Measurements from ENCODE around the gene TEX53.

Gene TEX53

DNA sequence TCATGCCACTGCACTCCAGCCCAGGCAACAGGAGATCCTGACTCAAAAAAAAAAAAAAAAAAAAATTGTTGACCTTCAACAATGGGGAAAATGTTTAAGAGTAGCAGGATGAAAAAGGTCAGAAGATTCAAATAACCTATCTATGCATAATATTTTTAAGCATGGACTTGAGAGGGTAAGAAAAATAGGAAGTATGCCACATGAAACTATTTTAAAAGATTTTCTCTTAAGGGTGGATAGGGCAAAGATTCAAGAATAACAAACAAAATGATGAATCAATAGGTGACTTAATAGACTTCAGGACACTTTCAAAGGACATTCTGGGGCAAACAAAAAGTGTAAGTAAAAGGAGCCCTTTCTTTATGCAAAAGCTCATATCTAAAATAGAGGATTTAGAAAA is 21.2 kb upstream of the TEX53 start:
- DNase-seq: no peak

DNA sequence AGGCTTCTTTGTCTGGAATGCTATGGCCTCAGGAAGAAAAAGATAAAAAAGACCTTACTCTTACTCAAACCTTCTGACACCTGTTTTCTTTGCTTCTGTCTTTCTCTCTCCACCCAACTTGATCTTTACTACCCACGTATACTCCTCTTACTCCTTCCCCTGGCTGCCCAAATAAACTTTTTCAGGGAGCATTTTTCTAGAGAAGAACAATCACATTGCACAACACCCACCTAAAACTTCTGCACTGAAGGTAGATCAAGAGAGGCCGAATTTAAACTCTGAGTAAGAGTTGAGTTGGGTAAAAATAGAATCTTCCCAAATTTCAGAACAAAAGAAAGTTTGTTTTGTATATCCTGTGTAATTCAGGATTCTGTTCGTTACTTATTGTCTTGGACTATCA is 20.5 kb upstream of the TEX53 start:
- no peak for DNase-seq

DNA sequence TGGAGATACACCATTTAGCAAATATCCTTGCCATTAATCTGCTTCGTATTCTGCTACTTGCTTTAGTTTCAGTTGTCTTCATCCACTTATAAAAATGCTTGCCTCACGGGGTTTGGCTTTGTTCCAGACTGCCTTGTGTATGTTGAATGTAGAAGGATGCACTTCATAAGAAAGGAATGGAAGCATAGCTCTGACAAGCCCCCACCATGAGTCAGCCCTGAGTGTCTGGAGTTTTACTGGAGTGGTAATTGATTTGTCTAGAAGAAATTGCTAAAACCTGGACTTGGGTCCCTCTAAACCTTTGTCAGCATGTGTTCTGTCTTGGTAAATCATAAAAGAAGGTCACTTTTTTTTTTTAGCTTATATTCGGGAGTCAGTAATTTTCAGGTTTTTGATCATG is 19.8 kb upstream of the TEX53 start:
- DNase-seq: peak; percentile 71 to 86

DNA sequence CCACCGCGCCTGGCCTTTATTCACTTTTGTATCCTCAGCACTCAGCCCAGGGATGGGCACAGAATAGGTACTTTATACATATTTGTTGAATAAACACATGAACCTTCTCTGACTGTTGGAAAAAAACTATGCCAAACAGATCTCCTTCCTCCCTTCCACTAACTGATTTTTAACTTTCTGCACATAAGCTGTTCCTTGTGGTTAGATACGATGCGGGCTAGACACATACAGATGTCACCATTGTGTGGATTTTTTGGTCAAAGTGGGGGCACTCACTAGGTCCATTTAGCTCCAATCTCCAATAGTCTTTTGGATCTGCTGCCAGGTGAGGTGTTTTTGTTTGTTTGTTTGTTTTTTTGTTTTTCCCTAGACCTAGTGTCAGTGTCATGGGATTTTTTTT is 19.3 kb upstream of the TEX53 start:
- DNase-seq: no peak

DNA sequence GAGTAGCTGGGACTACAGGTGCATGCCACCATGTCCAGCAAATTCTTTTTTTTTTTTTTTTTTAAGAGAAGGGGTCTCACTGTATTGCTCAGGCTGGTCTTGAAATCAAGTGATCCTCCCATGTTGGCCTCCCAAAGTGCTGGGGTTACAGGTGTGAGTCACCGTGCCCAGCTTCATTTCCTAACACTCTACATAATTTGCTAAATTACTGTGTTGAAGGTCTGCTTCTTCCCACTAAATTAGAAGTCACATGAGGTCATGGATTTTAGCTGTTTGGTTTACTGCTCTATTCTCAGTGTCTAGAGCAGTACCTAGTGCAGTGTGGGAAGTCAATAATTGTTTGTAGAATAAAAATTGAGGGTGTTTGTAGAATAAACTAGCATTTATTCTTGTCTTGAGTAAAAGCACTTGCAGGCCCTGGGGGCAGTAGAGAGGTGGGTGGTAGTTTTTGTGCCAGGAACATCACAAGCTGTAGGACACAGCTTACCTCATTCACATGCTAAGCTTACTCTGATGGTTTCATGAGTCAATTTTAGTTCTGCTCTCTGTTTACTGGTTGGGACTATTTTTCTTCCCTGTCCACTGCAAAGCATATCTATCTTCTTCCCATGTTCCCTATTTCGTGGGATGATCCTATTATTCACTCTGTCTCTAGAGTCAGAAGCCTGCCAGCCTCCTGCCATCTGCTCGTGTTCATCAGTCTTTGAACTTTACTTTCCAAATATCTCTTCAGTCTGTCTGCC is 17.4 kb upstream of the TEX53 start:
- no peak for DNase-seq

DNA sequence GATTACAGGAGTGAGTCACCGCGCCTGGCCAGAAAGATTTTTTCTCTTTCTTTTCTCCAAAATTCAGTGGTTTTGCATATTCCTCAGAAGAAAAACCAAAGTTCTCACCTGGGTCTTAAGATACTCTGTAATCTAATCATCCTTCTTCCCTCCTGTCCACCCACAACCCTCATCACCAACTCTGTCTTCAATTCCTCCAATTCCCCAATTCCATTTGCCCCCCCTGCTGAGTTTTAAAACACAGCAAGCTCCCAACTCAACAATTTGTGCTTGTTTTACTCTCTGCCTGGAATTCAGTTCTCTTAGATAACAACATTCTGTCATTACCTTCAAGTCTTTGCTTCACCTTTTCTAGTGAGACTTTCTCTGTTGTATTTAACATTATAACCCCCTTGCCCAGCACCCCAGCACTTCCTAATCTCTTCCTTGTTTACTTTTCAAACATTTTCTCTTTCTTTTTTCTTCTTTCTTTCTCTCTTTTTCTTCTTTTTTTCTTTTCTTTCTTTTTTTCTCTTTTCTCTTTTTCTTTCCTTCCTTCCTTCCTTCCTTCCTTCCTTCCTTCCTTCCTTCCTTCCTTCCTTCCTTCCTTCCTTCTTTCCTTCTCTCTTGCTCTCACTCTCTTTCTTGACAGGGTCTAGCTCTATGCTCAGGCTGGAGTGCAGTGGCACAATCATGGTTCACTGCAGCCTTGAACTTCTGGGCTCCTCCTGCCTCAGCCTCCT is 16.6 kb upstream of the TEX53 start:
- no peak for DNase-seq

DNA sequence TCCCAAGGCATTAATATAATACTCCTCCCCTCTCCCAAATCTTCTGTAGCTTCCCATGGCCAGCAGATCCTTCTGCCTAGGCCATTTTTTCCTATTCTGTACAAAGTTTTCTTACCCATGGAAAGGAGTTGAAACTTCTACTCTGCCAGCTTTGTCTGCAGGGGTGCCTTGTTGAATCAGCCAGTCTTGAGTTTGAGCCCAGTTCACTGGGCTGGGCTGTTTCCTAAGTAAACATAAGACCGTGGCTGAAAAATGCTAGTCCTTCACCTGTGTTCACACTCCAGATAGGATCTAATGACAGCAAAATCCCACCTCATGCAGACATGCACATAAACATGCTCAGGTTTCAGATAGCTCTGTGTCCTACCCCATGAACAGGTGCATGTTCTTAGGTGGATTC is 14.0 kb upstream of the TEX53 start:
- no peak for DNase-seq

DNA sequence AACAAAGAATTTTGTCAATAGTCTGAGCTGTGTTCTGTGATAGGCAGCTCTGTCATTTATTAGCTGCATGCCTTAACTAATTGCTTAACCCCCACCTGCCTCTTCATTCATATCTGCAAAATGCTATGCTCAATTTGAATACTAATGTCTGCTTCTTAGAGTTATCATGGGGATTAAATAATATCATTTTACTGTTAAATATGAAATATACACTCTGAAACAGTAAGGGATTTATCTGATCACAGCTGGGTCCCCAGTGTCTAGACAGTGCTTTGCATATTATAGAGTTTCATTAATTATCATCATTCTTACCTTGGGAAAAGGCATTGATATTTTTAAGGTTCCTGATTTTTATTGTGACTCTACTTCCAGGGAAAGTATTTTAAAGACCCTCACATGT is 12.4 kb upstream of the TEX53 start:
- DNase-seq: no peak

DNA sequence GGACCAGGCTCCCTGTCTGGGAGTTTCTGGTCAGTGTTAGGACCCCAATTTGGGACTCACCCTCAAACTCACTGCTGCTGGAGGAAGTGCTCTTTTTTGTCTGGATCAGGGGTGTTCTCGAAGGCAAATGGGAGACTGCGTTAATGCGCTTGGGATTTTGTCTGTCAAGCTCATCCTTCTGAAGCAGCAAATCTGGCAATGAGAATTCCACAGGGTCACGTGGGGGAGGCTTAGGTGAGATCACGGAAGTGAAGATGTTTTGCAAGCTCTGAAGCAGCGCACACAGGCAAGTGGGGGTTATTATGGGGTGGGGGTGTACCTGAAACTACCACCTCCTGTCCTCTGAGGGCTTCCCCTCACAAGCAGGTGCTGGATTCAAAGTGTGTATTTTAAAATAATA is 10.5 kb upstream of the TEX53 start:
- no peak for DNase-seq

DNA sequence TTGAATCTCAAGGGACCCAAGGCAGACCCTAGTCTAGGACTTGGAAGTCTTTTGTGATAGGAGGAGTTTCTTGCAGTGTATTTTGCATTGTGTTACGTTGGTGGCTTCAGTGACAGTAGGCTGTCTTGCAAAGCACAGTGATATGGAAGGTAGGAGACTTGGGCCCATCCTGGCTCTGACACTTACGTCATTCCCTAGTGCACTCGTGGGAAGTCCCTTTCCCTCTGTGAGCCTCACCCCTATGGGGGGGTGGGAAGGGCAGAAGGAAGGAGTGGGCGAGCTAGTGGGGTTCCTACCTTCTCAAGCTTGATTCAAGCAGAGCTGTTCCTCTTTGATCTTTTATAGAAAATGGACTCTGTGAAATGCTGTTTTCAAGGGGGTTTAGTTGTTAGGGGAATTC is 9.2 kb upstream of the TEX53 start:
- no peak for DNase-seq

DNA sequence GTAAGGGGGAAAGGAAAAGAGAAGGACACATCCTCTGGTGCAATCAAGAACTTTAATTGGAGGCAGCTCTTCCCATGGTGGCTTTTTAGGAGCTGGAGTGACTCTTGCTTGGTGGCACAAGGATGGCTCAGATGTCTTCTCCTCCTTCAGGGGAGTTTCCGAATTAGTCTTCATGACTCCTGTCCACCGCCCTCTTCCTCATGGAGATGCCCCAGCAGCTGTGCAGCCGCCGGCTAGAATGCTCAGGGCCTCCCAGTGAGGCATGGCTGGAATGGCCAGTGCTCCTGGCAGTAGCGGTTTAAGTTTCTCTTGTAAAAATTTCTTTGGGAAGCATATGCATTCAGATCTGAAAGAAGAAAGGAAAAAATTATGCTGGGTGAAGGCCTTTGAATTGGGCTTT is 8.8 kb upstream of the TEX53 start:
- DNase-seq: no peak

DNA sequence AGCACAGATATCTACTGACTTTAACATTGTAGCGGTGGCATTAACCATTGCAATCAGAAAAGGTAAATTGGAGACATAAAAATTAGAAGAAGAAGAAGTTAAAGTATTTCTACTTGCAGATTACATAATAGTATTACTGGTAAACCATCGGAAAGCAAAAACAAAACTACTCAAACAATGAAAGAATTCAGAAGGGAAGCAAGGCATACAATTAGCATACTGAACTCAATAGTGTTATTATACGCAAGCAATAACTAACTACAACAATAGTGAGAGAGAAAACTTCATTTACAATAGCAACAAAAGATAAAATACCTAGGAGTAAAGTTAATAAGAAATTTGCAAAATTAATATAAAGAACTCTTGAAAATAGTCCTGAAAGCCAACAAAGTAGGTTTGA is 6.6 kb upstream of the TEX53 start:
- DNase-seq: no peak

DNA sequence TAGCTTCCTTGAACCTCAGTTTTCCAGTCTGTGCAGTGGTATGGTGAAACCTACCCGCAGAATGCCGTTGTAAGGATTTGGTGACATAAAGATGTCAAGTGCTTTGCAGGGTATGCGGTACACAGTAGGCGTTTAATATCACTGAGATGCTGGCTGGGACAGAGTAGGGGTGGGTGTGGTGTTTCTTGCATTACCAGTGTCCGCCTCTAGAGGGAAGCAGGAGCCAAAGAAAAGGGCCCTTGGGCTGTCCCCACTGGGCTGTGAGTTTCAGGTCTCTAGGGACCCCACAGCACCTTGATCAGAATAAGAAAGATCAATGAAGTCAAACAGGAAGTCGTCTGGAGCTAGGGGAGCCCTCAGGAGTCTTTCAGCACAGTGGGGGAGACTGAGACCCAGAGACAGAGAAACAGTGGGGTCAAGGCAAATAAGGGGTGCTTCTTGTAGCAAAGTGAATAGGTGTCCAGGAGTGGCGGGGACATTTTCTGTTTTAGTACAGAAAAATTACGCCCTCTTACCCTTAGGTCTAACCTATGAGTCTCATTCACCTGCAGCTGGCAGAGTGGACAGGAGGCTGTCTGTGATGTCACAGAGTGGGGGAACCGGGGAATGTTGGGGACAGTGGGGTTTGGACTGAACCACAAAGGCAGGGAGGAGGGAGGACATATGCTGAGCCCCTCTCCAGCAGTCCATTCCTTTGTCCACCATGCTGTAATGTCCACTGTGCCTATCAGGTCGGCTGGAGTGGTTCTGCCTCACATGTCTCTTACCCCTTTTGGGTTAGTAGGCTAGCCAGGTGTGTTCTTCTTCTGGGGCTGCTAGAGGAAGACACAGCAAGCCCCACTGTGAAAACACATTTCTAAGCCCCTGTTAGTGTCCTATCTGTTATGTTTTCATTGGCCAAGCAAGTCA is 4.7 kb upstream of the TEX53 start:
- peak; percentile 30 to 49 for DNase-seq

DNA sequence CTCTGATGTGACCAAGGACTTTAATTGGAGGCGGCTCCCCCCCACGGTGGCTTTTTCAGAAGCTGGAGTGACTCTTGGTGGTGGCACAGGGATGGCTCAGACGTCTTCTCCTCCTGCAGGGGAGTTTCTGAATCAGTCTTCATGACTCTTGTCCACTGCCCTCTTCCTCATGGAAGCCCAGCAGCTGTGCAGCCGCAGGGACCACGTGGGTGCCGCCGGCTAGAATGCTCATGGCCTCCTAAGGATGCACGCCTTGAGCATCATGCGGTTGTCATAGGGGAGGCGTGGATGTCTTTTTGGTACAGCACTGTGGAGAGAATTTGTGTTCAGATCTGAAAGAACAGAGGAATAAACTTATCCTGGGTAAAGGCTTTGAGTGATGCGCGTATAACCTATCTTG is 1.3 kb downstream of the TEX53 start:
- no peak for DNase-seq

DNA sequence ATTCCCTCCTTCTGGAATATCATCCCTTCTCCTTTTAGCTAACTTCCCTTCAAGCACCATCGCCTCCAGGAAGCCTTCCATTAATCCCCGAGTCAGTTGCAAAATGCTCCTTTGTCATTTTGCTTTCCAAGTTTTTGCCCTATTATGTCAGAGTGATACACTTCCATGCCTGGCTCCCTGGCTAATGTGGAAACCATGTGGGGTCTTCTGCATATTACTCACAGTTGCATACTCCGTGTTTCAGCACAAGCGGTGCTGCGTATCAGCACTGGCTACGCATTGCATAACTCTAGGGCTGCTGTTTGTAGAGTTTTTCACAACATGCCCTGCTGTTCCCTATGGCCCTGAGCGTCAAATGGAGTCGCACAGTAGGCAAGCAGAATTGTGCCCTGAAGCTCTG is 1.9 kb downstream of the TEX53 start:
- DNase-seq: no peak

DNA sequence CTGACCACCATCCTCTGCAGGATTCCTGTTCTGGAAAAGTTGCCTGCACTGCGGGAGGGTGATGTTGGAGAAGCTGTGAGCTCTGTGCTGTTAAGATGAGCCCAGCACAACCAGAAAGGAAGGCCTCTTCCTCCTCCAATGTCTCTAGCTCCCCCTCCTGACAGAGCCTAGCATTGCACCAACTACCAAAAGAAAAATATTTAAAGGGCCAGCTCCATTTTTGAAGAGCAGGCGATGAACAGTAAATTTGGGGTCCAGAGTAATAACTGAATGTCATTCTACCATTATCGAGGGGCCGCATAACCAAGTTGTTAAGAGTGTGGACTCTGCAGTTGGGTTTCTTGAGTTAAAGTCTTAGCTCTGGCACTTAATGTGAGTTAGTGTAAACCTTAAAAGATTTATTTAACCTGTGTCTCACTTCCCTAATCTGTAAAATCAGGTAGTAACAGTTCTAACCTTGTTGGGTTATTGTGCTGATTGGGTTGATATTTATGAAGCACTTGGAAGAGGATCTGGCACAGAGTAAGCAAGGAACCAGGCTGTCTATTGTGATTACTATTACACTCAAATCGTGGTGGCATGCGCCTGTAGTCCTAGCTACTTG is 3.9 kb downstream of the TEX53 start:
- DNase-seq: peak; percentile 70 to 74

DNA sequence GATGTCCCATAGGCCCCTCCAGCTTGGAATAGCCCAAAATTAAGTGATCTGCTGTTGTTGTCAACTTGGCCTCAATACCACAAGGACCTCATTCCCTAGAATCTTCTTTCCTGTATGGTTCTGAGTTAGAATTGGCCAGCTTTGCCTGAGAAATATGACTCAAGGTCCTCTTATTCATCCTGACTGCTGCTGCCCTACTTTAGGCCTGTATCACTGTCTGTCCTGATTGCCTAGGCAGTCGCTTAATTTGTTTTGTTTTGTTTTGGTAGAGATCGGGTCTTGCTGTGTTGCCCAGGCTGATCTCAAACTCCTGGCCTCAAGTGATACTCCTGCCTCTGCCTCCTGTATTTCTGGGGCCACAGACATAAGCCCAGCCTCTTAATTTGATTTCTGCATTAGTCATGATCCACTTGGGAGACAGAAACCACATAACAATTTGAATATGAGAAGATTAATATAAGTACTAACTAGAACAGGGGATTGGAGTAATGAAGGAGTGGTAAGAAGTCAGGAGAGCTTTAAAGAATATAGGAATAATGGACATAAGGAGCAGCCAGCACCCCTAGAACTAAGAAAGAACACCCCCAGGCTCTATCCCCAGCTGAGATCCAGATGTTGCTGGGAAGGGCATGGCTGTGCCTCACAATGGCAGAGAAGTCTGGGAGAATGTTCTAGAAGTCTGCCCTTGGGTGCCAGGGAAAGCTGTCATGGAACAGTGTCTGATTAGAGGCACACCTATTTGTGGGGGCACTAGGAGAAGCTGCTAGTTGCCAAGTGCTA is 4.6 kb downstream of the TEX53 start:
- DNase-seq: no peak

DNA sequence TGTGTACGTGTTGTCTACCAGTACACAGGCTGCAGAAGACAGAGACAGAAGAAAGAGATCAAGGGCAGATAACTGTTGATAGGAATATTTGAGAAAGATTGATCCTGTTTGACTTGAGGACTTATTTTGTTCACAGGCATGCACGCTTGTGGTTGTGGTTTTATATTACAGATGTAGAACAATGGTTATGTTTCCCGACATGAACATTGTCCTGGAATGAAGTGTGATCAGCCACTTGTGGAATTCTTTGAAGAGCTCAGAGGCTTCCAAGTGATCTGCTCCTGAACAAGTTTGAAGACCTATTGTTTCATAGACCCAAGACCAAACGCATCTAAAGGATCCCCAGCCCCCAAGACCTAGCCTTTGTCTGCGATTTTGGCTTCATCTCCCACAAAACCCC is 13.7 kb downstream of the TEX53 start:
- DNase-seq: no peak

DNA sequence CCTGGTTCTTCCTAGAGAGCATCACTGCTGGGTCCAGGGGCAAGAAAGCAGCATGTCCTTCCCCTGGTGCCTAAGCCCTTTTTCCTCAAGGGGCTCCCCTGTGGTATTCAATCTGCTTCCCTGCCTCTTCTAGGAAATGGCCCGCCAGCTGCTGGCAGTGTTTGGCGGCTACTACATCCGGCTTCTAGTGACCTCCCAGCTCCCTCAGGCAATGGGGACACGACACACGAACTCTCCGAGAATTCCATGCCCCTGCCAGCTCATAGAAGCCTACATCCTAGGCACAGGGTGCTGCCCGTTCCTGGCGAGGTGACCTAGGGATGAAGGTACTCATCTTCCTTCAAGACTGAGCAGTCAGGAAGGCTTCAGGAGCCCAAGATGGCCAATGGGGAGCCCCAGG is 14.6 kb downstream of the TEX53 start:
- DNase-seq: no peak

DNA sequence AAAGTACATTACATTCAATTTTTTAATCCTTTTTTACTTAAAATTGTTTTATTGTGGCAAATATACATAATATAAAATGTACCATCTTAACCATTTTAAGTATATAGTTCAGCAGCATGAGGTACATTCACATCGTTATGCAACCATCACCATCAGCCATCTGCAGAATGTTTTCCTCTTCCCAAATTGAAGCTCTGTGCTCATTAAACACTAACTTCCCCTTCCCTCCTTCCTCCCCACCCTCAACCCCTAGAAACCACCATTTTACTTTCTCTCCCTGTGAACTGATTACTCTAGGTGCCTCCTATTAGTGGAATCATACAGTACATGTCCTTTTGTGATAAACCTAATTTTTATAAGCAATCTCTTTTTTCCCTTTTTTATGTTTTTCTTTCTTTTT is 15.6 kb downstream of the TEX53 start:
- no peak for DNase-seq

DNA sequence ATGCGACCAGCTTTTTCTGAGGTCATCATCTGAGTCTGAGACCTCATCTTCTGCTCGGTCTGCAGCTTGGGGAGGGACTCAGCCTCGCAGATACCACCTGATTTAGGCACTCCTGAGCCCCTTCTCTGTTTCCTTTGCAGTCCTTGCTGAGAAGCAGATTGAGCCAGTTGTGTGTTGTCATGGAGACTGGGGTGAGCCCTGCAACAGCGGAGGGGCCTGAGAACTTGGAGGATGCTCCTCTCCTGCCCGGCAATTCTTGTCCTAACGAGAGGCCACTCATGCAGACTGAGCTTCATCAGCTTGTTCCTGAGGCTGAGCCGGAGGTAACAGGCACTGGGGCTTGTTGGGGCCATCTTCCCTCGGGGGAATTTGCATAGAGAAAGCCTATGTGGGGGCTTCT is 19.2 kb downstream of the TEX53 start:
- no peak for DNase-seq

DNA sequence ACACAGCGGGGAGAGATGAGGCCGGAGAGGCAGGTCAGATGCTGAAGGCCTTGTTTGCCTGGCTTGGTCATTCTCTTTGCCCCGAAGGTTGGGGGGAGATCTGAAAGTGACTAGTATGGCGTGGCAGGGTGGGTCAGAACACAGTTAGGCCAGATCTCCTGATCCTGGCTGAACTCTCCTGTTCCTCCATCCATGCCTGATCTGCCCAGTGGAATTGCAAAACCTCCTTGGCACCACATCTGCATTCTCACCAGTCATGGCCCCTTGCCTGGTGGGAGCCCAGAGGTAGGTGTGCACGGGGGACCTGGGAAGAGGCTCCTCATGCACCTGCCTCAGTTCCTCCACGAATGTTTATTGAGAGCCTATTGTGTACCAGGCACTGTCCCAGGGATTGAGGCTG is 23.2 kb downstream of the TEX53 start:
- no peak for DNase-seq

All from SHP77 (cell line).